GM19023 (cell line): ENCODE results near the gene PLCL2.
"Not testable (repeated sequence)": the region's sequence is repeated elsewhere in the genome, so short reads cannot be mapped to it uniquely, and the experiment has no call there.

Experiments used
- ATAC-seq: cut with Tn5 transposase; IDR thresholded peaks from one replicate; pipeline ENCODE4 v1.9.1; 2021; ENCODE audit warnings: mild to moderate bottlenecking, moderate library complexity; ENCODE audit not compliant: unreplicated experiment

The PLCL2 gene

GRCh38 chr3:16957852-16958251 lies 73.1 kb downstream of the PLCL2 start:
- ATAC-seq = not testable (repeated sequence)

GRCh38 chr3:16960125-16960524 lies 75.4 kb downstream of the PLCL2 start:
- no peak for ATAC-seq

GRCh38 chr3:16961621-16962205 lies 77.0 kb downstream of the PLCL2 start:
- ATAC-seq = no peak

GRCh38 chr3:16975083-16975482 lies 90.3 kb downstream of the PLCL2 start:
- ATAC-seq = no peak

GRCh38 chr3:16978234-16978920 lies 93.6 kb downstream of the PLCL2 start:
- ATAC-seq = no peak

- no peak for ATAC-seq
These were observed 94.1 kb downstream of the PLCL2 start for GRCh38 chr3:16978921-16979271.

GRCh38 chr3:16979769-16980515 lies 95.2 kb downstream of the PLCL2 start:
- not testable (repeated sequence) for ATAC-seq

- ATAC-seq = not testable (repeated sequence)
These were observed 95.8 kb downstream of the PLCL2 start for GRCh38 chr3:16980526-16980925.

GRCh38 chr3:16982460-16982859 lies 97.7 kb downstream of the PLCL2 start:
- no peak for ATAC-seq

- no peak for ATAC-seq
These were observed 100.9 kb downstream of the PLCL2 start for GRCh38 chr3:16985608-16986007.

- no peak for ATAC-seq
These were observed 102.4 kb downstream of the PLCL2 start for GRCh38 chr3:16987141-16987540.

GRCh38 chr3:16990163-16990562 lies 105.4 kb downstream of the PLCL2 start:
- no peak for ATAC-seq

- no peak for ATAC-seq
These were observed 107.4 kb downstream of the PLCL2 start for GRCh38 chr3:16992198-16992597.

- ATAC-seq = no peak
These were observed 108.5 kb downstream of the PLCL2 start for GRCh38 chr3:16993227-16993626.

GRCh38 chr3:16994854-16995525 lies 110.2 kb downstream of the PLCL2 start:
- no peak for ATAC-seq

- ATAC-seq = no peak
These were observed 110.8 kb downstream of the PLCL2 start for GRCh38 chr3:16995601-16996000.

- no peak for ATAC-seq
These were observed 113.6 kb downstream of the PLCL2 start for GRCh38 chr3:16998236-16998923.

- ATAC-seq = no peak
These were observed 114.4 kb downstream of the PLCL2 start for GRCh38 chr3:16999161-16999560.

- ATAC-seq = no peak
These were observed 115.1 kb downstream of the PLCL2 start for GRCh38 chr3:16999871-17000270.

GRCh38 chr3:17003457-17003856 lies 118.7 kb downstream of the PLCL2 start:
- ATAC-seq = no peak
